ENCODE measurements around the gene CDKN2B. TPM values are rescaled to one million over a fixed set of nuclear protein-coding genes. Genes with fewer than 3 reads are reported as not detected.

CDKN2B gene
- total RNA-seq, 1 experiment from 2014 or later: 9.8 TPM

DNA sequence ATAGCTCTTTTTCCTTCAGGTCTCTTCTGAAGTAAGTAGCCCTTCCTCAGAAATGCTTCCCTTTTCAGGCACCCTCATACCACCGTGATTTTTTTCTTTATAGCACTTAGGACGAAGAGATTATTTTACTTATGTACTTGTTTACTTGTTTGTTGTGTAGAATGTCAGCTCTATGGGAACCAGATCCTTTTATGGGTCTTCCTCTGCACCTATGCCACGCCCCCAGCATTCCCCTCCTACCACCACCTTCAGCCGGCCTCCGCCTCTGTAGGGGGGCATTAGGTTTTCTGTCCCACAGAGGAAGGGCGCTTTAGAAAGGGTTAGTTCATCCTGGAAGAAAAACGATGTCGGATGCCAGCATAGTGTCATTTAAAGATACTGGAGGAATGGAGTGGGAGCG is 12.7 kb downstream of the CDKN2B start:
- POLR2A ChIA-PET: no interaction called here
- peak overlapping the region; percentile 79 to 81 for H3K4me3 ChIP-seq (replicated peaks in 1 of 2; ENCODE audit: low read depth in 1 of 2, low read length in 2 of 2)
- no TSS peak for BruUV-seq (replicated peaks)
- TF ChIP-seq SP1 (IDR thresholded peaks at IDR 0.05; ENCODE audit: low read depth) (no peak), SRF (IDR thresholded peaks at IDR 0.05; ENCODE audit: low read depth) (peak; percentile 62)
- no peaks in the 10 kb centered on the region for H4K20me1 ChIP-seq (ENCODE audit: insufficient read depth)
- H3K9me2 ChIP-seq (ENCODE audit: insufficient read depth): no peaks in the 10 kb centered on the region
- peak overlapping the region; percentile 91 for H3K4me2 ChIP-seq (ENCODE audit: low read length)
- ATAC-seq (no peak), DNase-seq (ENCODE audit: low read depth, low spot score) (no peak)
- no peaks in the 10 kb centered on the region for H3K27me3 ChIP-seq (ENCODE audit: insufficient read depth, low read length)
- no peaks in the 10 kb centered on the region for H3K9me3 ChIP-seq (ENCODE audit: control insufficient read depth in 1 of 2, insufficient read depth in 1 of 2, low read depth in 1 of 2, low read length in 2 of 2)
- peak overlapping the region; percentile 89; the same call in 1 of the 2 replicates for H3K27ac ChIP-seq (ENCODE audit: low read depth, low read length)
- RAD21 ChIA-PET (ENCODE audit: low non-redundant PET in 1 of 2, low total read pairs in 2 of 2, uncharacterized antibody in 2 of 2, unreplicated experiment in 2 of 2): no interaction called here
- CTCF ChIA-PET: interaction anchor here (3.2 kb wide), 1 partner anchor 12 kb away, joined by 36 read pairs; the partner anchor contains the start of gene CDKN2B
- H2AFZ ChIP-seq (ENCODE audit: low read depth, low read length, poor library complexity, severe bottlenecking): peak overlapping the region; percentile 59
- H3K9ac ChIP-seq (ENCODE audit: low read length): peak overlapping the region; percentile 86
- intact Hi-C loops (cut with micrococcal nuclease): no loop called here
- peaks cover 43% of the 10 kb centered on the region for H3K79me2 ChIP-seq (ENCODE audit: insufficient read depth, low read length)
- H3K4me1 ChIP-seq (ENCODE audit: control insufficient read depth in 1 of 2, insufficient read depth in 2 of 2, low read length in 2 of 2): peaks cover 4 to 19% of the 10 kb centered on the region in 2 experiments; a peak in 3 of 4 replicates
- H3K36me3 ChIP-seq (ENCODE audit: control insufficient read depth in 1 of 2, insufficient read depth in 2 of 2, low read length in 2 of 2): no peaks in the 10 kb centered on the region

DNA sequence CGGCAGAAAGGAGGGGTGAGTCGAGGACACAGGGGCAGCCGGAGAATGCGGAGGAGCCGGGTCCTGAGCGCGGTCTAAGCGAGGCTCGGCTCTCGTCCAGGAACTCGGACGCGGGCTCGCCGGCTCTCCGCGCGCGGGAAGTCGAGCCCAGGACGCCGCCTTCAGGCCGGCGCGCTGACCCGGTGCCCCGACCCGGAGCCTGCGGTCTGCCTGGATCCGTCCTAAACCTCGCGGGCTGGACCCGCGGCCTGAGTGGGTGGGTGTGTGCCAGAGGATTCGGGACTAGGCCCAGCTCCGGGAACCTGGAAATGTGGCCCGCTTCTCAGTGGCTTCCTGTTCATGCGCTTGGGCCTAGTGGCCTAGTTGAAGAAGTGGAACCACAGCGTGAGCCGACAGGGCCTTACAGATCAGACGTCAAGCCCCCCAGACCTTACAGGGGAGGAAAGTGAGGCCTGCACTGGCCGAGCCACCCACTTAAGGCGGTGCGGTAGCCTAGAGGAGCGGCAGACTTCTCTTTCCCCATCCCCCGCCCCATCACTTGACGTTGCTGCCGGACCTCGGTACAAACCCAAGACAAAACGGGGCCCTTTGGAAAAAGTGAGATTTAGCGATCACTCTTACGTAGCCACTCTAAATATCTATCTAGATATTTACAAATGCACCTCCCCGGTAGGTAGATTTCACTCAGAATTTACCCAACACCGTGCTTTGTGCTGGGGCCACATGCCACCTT is 13.3 kb downstream of the CDKN2B start:
- Histone ChIP-seq H3K36me3 (ENCODE audit: control insufficient read depth in 1 of 2, insufficient read depth in 2 of 2, low read length in 2 of 2) (no peaks in the 10 kb centered on the region), H2AFZ (ENCODE audit: low read depth, low read length, poor library complexity, severe bottlenecking) (peak overlapping the region; percentile 59), H3K27ac (ENCODE audit: low read depth, low read length) (peak overlapping the region; percentile 89), H3K4me1 (ENCODE audit: control insufficient read depth in 1 of 2, insufficient read depth in 2 of 2, low read length in 2 of 2) (peaks cover 4 to 19% of the 10 kb centered on the region in 2 experiments; a peak in 3 of 4 replicates), H3K4me2 (ENCODE audit: low read length) (peak overlapping the region; percentile 91), H3K4me3 (replicated peaks in 1 of 2; ENCODE audit: low read depth in 1 of 2, low read length in 2 of 2) (peak overlapping the region; percentile 79 to 81), H3K9me2 (ENCODE audit: insufficient read depth) (no peaks in the 10 kb centered on the region), H3K79me2 (ENCODE audit: insufficient read depth, low read length) (peaks cover 49% of the 10 kb centered on the region), H4K20me1 (ENCODE audit: insufficient read depth) (no peaks in the 10 kb centered on the region), H3K27me3 (ENCODE audit: insufficient read depth, low read length) (no peaks in the 10 kb centered on the region), H3K9ac (ENCODE audit: low read length) (peak overlapping the region; percentile 86), H3K9me3 (ENCODE audit: control insufficient read depth in 1 of 2, insufficient read depth in 1 of 2, low read depth in 1 of 2, low read length in 2 of 2) (no peaks in the 10 kb centered on the region)
- CTCF ChIA-PET: interaction anchor here (3.2 kb wide), 1 partner anchor 13 kb away, joined by 36 read pairs; the partner anchor contains the start of gene CDKN2B
- DNase-seq (ENCODE audit: low read depth, low spot score): no peak
- RAD21 ChIA-PET (ENCODE audit: low non-redundant PET in 1 of 2, low total read pairs in 2 of 2, uncharacterized antibody in 2 of 2, unreplicated experiment in 2 of 2): no interaction called here
- POLR2A ChIA-PET: interaction anchor here (1.4 kb wide), 1 partner anchor 13 kb away, joined by 4 read pairs; the partner anchor contains the start of gene CDKN2B
- BruUV-seq (replicated peaks): TSS peak; percentile 41
- ATAC-seq: peak; percentile 34
- intact Hi-C loops (cut with micrococcal nuclease): no loop called here
- TF ChIP-seq YY1 (IDR thresholded peaks at IDR 0.05; ENCODE audit: extremely low read depth, insufficient replicate concordance, low read depth, low read length) (no peak), POLR2A (IDR thresholded peaks at IDR 0.05; ENCODE audit: borderline replicate concordance, extremely low read depth, insufficient read depth, insufficient read length) (no peak), ZBTB33 (IDR thresholded peaks at IDR 0.05; ENCODE audit: extremely low read depth, insufficient replicate concordance, low read length) (no peak), TCF7L2 (IDR thresholded peaks at IDR 0.05; ENCODE audit: borderline replicate concordance, extremely low read depth, insufficient read depth, insufficient read length) (no peak), JUND (IDR thresholded peaks at IDR 0.05) (no peak), EZH2phosphoT487 (IDR thresholded peaks at IDR 0.05; ENCODE audit: borderline replicate concordance) (no peak), ZNF274 (IDR thresholded peaks at IDR 0.05; ENCODE audit: low read depth, low read length) (no peak), MAX (IDR thresholded peaks at IDR 0.05) (0 out of 2 replicates have a peak, but pooled peaks have one; percentile 7)
- TF ChIP-seq, protein P1, sequence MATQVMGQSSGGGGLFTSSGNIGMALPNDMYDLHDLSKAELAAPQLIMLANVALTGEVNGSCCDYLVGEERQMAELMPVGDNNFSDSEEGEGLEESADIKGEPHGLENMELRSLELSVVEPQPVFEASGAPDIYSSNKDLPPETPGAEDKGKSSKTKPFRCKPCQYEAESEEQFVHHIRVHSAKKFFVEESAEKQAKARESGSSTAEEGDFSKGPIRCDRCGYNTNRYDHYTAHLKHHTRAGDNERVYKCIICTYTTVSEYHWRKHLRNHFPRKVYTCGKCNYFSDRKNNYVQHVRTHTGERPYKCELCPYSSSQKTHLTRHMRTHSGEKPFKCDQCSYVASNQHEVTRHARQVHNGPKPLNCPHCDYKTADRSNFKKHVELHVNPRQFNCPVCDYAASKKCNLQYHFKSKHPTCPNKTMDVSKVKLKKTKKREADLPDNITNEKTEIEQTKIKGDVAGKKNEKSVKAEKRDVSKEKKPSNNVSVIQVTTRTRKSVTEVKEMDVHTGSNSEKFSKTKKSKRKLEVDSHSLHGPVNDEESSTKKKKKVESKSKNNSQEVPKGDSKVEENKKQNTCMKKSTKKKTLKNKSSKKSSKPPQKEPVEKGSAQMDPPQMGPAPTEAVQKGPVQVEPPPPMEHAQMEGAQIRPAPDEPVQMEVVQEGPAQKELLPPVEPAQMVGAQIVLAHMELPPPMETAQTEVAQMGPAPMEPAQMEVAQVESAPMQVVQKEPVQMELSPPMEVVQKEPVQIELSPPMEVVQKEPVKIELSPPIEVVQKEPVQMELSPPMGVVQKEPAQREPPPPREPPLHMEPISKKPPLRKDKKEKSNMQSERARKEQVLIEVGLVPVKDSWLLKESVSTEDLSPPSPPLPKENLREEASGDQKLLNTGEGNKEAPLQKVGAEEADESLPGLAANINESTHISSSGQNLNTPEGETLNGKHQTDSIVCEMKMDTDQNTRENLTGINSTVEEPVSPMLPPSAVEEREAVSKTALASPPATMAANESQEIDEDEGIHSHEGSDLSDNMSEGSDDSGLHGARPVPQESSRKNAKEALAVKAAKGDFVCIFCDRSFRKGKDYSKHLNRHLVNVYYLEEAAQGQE (IDR thresholded peaks at IDR 0.05; ENCODE audit: low read depth): no peak
